HG03039 (cell line): ENCODE data around the gene SMCP.

Source experiments
- ATAC-seq: cut with Tn5 transposase; IDR thresholded peaks from one replicate; pipeline ENCODE4 v1.9.1; 2021; ENCODE audit warnings: mild to moderate bottlenecking, moderate library complexity; ENCODE audit not compliant: unreplicated experiment

Gene SMCP, protein sequence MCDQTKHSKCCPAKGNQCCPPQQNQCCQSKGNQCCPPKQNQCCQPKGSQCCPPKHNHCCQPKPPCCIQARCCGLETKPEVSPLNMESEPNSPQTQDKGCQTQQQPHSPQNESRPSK

DNA sequence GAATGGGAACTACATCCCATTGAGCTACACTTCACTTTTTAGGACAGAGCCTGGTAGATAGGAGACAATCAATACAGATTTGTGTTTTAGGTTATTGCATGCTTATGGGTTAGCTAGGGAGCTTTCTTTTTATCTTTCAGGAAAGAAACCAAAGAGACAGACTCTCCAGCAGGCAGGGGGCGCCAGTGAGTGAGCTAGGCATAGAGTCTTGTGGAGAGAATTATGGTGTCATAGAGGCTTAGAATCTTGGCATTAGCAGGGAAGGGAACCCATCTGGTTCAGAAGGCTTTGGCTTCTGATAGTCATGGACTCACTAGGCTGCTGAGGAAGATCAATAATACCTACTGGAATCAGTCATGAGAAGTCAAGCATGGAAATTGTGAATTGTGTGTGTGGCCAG, at the start of gene SMCP:
Gene SMCP, plus strand, starts transcription at position 281 of the 400 bp plus-strand sequence. CDS start 6,101 bp downstream, outside the sequence.
- ATAC-seq: no peak

DNA sequence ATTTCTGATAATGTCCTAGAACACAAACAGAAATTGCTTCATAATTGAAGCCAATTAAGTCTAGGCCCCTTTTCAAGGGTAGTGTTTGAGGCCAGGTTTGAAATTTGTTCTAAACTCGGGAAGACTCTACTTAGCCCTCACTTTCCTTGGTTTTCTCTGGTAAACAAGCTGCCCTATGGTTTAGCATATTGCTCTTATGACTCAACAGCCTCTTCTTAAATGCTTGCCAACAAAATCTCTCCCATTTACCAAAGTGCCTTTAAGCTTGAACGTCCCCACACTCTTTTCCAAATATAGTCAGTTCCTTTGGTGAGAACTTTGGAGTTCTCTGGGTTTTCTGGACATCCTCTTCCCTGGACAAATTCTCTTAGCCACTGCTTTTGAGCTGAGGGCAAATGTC, 41.3 kb upstream of the SMCP start:
- ATAC-seq: no peak

DNA sequence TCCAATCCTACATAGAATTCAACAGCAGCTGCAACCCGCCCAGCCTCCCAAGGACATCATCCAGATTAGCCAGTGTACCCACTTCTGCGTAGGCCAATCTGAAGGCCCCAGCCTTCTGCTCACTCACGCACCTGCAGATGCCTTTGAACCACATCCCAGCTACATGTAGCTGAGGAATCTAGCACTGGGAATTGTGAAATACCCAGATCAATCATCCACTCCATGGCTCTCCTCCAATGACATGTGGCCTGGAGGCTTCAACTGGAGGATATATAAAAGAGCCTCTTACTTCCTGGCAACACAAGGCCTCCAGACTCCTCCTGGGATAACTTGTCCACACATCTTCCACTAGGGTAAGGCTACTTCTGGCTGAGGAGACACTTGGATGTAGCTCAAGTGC, 35.6 kb upstream of the SMCP start, which contains the start of gene LCE6A:
Gene LCE6A, plus strand, starts transcription at position 301 of the 400 bp plus-strand sequence. CDS start 665 bp downstream, outside the sequence.
- ATAC-seq: no peak

DNA sequence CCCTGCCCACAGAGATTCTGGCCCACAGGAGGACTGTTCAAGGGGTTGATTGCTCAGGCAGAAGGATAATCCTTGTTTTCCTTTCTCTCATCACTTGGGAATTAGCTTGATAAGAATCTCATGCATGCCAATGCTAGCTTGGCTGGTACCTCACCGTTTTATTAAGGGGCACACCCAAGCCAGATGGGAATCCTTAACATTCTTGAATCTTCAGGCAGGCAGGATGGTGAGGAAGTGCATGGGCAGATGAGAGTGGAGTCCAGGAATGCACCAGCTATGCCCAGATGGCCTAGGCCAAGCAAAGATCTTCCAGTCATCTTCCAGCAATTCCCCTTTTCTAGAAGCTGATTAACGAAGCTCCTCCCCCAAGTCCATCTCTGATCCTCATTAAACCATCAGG, 22.5 kb upstream of the SMCP start:
- ATAC-seq: no peak

DNA sequence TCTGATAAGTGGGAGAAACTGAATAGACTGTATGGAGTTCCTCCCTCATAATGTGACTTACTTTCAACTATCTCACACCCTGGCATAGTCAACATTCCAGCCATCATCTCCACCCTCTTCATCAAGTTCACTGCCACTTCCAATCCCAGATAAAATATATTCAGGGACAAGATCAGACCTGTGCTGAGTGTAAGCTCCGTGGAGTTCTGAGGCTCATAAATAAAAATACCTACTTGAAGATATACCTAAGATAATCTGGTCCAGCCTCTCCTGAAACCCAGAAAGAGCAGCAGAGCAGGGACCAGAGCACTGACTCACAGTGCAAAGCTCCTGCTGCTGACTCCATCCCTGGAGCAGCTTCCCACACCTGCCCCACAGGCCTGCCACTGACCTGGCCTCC, 20.1 kb upstream of the SMCP start:
- no peak for ATAC-seq

DNA sequence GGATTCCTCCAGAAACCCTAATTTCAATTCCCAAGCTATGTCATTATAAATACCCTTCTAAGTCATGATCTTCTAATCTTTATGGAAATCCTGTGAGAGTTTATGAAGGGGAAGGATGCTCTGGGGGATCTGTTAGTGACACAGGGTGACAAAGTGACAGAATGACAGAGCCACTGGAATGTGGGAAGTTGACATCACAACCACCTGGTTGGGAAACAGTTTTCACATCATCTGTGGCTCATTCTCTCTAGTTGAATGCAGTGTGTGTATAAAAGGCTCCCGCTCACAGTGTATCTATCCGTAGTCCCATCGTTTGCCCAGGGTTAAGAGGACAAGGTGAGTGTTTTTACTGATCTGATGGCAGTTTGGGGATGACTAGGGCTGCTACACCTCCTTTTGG, 18.4 kb upstream of the SMCP start, which contains the start of gene LCE7A:
Gene LCE7A, plus strand, starts transcription at position 301 of the 400 bp plus-strand sequence. CDS start 702 bp downstream, outside the sequence.
- no peak for ATAC-seq

DNA sequence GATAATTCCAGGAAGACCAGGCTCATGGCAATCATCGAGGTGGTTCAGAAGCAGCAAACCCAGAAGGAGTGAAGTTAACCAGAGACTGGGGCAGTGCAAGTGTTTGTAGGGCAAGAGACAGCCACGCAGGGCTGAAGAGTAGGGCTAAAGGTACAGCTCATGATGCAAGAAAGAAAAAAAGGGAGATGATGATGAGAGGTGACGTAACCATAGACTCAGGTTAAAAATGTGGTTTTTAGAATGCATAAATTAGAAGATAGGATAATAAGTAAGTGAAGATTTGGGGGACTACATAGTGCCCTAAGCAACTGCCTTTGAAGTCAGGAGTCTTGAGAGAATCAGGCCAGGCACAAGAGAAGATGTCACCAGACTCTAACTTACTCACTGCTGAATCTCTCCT, 18.0 kb upstream of the SMCP start:
- no peak for ATAC-seq

DNA sequence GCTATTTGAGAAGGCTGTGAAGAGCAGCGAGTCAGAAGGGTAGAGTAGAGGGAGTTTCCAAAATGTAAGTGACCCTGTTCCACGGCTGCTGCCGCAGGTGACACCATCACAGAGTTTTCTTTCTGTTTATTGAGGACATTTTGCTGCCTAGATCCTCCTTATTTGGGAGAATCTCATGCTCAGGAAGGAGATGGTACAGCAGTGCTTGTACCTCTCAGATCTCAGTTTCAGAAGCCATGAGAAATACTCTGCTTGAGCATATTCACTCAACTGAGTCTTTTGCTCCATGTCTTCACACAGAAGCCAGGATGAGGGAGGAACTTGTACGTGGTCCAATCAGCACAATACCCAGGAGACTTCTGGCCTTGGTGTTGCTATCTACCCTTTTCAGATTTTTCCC, 16.7 kb upstream of the SMCP start:
- no peak for ATAC-seq

DNA sequence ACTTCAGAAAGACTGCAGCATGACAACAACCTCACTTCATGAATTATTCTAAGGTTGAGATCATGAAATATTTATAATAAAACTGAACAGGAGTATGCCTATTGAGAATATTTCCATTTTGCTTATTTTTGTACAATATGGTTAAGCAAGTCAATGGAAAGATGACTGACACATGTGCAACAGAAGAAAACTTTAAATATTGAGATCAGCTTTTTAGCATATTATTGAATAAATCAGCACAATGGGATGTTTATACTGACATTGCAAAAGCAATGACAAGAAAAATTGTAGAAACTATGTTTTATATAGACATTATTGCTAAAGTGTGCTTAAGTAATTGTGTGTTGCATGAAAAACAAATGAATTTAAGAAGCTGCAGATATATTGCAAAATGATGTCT, 13.7 kb upstream of the SMCP start:
- no peak for ATAC-seq

DNA sequence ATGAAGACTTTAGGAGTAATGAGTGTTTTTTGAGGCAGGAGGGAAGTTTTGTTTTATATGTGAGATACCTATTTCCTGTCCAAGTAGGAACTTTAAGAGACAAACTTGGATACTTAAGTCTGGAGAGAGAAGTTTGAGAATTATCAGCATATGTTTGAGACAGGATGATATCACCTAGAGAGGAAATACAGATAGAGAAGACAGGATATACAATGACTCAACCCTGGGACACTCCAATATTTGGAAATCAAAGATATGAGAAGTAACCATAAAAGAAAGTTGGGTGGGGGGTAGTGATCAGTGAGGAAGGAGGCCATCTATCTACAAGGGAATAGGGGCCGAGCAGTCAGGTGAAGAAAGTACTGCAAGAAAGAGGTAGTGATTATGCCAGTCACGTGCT, 11.8 kb upstream of the SMCP start:
- no peak for ATAC-seq

DNA sequence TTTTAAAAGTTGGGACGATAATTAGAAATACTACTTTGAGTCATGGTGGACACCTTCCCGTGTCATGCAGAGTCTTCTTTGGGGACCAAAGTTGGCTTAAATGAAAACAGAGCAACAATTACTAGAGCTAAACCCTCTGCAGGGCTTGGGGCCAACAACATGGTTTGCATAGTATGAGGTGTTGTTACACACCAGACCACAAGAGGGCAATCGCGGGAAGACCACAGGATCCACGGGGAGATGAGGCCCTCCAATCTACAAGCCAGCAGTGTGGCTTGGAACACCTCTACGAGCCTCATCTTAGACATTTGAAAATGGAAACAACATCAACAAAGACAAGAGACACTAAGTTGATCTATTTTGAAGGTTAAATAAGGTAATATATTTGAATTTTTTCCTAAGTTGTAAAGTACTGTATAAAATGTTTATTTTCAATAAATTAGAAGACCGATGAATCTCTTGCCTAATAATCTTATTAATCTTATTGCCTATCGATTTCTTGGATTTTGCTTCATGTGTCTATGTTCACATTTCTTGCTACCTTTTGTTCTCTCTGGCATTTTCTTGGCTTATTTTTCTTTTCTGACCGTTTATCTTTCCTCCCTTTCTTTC, 8.2 kb upstream of the SMCP start:
- ATAC-seq: no peak

DNA sequence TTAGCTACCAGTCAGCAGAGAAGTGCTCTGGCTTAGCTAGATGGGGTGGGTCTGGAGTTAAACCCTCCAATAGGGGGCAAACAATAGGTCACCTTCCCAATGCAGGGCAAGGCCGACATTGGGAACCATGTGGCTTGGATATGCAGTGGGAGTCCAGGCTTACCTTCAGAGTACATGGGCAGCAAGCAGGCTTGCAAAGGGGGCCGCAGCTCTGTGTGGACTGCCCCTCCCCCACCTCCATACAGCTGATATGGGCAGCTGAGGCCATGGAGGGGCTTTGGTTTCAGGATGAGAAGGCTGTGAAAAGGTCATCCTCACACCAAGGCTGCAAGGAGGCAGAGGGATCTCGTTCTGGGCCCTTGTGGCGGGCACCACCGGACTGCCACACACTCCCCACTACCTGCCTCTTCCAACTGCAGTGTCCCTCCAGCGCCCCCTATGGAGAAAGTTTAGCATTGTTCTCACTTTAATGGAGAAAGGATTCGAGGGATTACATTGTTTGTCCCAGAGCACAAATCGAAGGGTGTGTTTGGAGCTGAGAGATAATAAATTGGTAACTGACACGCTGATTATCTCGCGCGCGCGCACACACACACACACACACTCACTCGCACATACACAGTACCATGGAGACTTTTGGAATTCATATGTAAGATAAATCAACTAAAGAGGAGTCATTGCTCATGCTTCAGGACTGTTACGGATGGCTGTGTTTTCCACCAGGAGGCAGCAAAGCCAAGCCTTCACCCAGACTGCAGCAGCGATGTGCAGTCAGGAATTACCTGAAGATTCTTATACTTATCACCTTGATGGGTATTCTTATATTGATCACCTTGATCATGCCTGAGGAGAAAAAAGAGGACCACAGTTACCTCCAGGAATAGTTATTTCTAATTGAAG, 7.0 kb upstream of the SMCP start:
- no peak for ATAC-seq

DNA sequence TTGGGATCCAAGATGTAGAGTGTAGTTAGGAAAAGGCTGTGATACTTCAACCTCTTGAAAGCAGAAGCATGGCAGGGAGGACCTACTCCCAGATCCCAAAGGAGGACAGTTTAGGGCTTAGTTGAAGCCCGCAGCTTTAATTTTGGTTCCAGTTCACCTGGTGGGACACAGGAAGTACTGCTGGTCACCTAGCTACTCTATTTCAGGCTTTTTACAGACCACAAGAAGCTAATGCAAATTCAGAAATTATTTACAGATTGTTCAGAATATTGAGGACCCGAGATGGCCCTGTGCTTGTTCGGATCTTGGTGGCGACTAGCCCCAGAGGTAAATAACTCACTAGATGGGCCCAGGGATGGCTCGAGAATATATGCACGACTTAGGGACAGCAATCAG, 6.4 kb upstream of the SMCP start:
- no peak for ATAC-seq

DNA sequence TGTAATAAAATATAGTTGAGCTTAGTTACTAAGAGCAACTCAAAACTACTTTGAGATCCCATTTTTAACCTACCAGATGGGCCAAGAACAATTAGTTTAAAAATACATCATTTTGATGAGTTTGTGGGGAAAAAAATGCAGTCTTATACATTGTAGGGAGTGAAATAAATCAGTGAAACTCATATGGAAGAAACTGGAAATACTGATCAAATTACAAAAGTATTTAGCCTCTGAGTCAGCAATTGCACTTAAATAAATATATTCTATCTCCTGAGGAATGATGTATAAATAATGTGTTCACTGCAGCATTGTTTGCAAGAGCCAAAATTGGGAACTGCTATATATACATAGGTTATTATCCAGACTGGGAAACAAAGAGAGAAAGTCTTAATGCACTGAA, 4.6 kb upstream of the SMCP start:
- ATAC-seq: no peak

DNA sequence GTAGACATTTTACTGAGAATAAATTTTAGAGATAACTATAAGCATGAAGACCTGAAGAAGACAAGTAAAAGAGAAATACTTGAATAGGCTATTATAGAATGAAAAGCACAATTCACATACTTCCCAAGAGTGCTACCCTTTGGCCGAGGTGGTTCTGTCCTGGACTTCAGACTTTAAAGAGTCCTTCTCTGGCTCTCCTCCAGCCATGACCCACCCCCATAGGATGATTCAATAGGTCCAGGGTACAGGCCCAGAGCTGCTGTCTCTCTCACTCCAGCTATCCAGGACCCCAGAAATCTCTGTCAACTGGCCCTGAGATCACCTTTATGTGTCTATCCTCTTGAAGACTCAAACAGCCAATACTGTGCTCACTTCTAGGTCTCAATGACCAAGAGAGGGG, 1.3 kb upstream of the SMCP start:
- ATAC-seq: no peak

DNA sequence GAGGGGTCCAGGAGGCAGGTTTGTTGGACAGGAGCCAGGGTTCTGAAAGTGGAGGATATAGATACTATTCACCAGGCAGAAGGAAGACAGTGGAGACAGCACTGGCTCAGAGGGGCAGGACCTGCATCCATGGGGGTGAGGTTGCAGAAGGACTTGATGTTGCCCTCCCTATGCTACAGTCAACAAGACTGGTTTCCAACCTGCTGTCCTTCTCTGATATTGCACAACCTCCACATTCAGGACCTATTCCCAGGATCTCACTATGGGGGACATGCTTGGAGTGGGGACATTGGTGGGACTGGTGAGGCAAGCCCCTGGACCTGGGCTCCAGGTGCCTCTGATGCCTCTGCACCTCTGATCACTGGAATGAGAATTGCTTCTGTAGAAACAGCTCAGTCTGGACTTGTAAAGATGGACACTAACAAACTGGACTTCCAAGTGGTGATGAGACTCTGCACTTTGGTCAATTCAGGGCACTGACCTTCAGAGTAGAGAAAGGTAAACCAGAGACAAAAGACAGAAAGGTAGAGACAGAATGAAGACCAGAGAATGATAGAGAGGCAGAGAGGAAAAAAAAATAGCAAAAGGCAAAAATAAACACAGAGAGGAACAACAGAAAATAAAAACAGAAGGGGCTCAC, 1.6 kb downstream of the SMCP start:
- ATAC-seq: no peak

DNA sequence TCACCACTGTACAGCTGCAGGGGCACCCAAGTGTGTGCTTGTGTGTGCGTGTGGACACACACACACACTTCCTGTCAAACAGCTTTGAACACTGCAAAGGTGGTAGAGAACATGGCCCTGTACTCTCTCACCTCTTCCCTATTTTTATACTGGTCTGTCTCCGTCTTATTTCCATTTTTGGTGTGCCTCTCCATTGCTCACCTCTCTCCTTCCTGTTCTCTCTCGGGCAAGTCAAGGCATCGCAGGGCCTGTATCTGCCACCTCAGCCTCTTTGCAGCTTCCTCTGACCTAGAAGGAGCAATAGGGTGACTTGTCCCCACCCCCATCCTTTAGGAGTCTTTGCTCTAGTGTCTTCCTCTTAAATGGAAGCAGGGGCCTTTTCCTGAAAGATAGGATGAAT, 2.2 kb downstream of the SMCP start:
- no peak for ATAC-seq

DNA sequence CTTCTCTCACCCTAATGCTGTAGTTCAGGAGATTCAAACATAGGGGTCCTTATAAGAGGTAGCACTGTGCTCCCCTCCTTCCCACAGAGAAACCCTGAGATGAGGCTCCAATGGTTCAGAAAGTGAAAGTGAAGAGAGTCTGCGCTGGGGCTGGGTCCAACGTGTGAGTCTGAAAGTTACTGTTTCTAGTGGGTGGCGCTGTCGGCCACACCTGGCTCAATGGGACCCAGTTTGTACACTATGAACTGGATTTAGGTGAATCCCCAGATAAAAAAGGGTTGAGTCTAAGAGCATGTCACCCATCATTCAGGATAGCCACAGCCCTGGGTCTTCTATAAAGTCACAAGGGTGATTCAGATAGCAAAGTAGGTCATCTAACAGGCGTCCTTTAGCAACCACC, 2.8 kb downstream of the SMCP start:
- peak; percentile 59 for ATAC-seq

DNA sequence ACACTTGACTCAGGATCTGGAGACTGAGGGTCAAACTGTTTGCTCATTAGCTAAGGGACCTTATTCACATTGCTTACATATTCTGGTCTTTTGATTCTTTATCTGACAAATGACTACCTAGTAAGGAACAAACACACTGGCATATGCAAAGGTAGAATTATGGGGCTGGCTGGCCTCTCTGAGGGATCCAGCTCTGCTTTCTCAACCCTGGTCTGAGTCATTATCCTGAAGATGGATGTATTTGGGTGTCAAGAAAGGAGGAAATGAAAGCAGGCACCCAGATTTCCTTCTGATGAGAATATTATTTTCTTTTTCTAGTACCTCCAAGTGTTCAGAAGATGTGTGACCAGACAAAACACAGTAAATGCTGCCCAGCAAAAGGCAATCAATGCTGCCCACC, 6.0 kb downstream of the SMCP start:
- no peak for ATAC-seq

DNA sequence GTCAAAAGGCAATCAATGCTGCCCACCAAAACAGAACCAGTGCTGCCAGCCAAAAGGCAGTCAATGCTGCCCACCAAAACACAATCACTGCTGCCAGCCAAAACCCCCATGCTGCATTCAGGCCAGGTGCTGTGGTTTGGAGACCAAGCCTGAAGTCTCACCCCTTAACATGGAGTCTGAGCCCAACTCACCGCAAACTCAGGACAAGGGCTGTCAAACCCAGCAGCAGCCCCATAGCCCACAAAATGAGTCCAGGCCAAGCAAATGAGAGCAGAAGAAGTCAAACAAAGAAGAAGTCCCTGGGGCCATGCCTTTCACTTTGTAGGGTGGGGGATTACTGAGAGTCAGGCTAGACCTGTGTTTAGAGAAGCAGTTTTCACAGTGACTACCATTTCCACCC, 6.4 kb downstream of the SMCP start:
- ATAC-seq: no peak

DNA sequence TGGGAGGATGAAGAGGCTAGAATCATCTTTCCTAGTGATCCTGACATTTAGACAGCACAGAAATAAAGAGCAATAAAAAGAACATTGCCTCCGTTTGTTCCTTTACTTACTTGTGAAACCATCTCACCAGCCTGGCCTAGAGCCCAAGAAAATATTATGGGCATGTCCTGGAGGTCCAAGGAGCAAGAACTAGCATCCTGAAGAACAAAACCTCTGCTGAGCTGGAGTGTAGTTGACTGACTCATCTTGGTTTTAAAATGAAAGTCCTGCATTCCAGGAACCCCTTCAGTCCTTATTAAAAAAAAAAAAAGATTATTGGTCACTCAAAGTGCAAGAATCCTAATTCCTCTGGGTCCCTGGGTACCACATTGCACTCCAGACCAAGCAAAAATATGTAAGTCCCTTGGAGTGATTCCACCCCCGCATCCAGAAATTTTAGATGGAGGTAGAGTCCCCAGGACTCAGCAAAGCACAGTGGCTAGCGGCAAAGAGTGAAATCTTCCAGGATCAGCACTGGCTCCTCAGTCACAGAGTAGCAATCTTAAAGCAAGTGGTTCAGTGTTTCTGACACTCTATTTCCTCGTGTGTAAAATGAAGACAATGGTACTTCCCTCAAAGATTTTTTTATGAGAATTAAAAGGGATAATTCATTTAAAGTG, 7.0 kb downstream of the SMCP start:
- ATAC-seq: no peak
